Panc1 (cell line): ENCODE results near the gene DNM3. TPM values are rescaled to one million over a fixed set of nuclear protein-coding genes. Genes with fewer than 3 reads are reported as not detected.
"Not testable (repeated sequence)": the region's sequence is repeated elsewhere in the genome, so short reads cannot be mapped to it uniquely, and the experiment has no call there.

ENCODE experiments used
- ATAC-seq: fragments of 200-7000 bp; cut with Tn5 transposase; 2 replicates; pipeline ENCODE4 v1.9.1; 2020; ENCODE audit warnings: mild to moderate bottlenecking, moderate library complexity
- BruUV-seq: library from RNA; stranded (reverse); fragments of 400-500 nt; replicated peaks from 2 replicates; lab custom pipeline; 2021; lab: Mats Ljungman, UMichigan
- CTCF ChIA-PET: fragments of 300-600 bp; sonication (Branson Sonifier 250); formaldehyde crosslinking; loops from one replicate; lab custom pipeline; 2022; ENCODE audit warnings: antibody characterized with exemption; lab: Charles Lee
- POLR2A ChIA-PET: fragments of 300-600 bp; sonication (Branson Sonifier 250); formaldehyde crosslinking; loops from one replicate; lab custom pipeline; 2022; ENCODE audit warnings: antibody characterized with exemption; lab: Charles Lee
- DNase-seq: peaks from one replicate; pipeline ENCODE4 v3.0.0-alpha.2; 2010; ENCODE audit warnings: low read depth, low spot score
- H3K27ac ChIP-seq: 2 replicates; pipeline ENCODE4 v1.5.1; 2011; ENCODE audit warnings: mild to moderate bottlenecking, low read length, inconsistent platforms
- H3K27me3 ChIP-seq: fragments of 200-500 bp; sonication (Bioruptor generic); 2 replicates; pipeline ENCODE4 v1.6.0; 2014; ENCODE audit warnings: low read length, inconsistent platforms; ENCODE audit not compliant: control insufficient read depth, insufficient read depth
- H3K36me3 ChIP-seq: fragments of 200-500 bp; sonication (Bioruptor generic); 2 replicates; pipeline ENCODE4 v1.5.1; 2014; ENCODE audit warnings: inconsistent platforms, mild to moderate bottlenecking, low read length, moderate library complexity; ENCODE audit not compliant: control insufficient read depth, insufficient read depth
- H3K4me1 ChIP-seq: 2 replicates; pipeline ENCODE4 v1.5.1; 2011; ENCODE audit warnings: inconsistent platforms, mild to moderate bottlenecking, low read length, moderate library complexity; ENCODE audit not compliant: control insufficient read depth, insufficient read depth
- H3K4me3 ChIP-seq, 2 experiments: 2 replicates each; pipeline ENCODE4 v1.5.1; 2011 to 2012; ENCODE audit warnings: low read depth in 2 of 2, low read length in 2 of 2, mild to moderate bottlenecking in 2 of 2, inconsistent platforms in 1 of 2, moderate library complexity in 1 of 2
- H3K9me3 ChIP-seq: fragments of 200-500 bp; sonication (Bioruptor generic); 2 replicates; pipeline ENCODE4 v1.5.1; 2014; ENCODE audit warnings: low read depth, mild to moderate bottlenecking, inconsistent platforms, low read length, moderate library complexity; ENCODE audit not compliant: control insufficient read depth, insufficient read depth
- POLR2AphosphoS5 ChIP-seq: IDR thresholded peaks from 2 replicates; pipeline ENCODE4 v1.6.1; 2012; ENCODE audit warnings: mild to moderate bottlenecking, low read depth, low read length, moderate library complexity
- SIN3A ChIP-seq: IDR thresholded peaks from 2 replicates; pipeline ENCODE4 v1.6.1; 2012; ENCODE audit warnings: low read depth, mild to moderate bottlenecking, low read length, moderate library complexity, borderline replicate concordance; ENCODE audit not compliant: insufficient read depth
- TCF7L2 ChIP-seq: IDR thresholded peaks from 2 replicates; pipeline ENCODE4 v1.6.1; 2011; ENCODE audit warnings: mild to moderate bottlenecking, low read depth, low read length, inconsistent platforms
- in situ Hi-C: cut with HindIII; loops from 2 replicates; pipeline ENCODE4 v1.10.0; 2016; ENCODE audit warnings: low sequenced_read_pairs, low pct_unique_long_range_greater_than_20kb
- intact Hi-C: fragments of 100-400 bp; cut with micrococcal nuclease; formaldehyde crosslinking; loops from one replicate; pipeline ENCODE4 v1.10.0; 2022; ENCODE audit not compliant: unreplicated experiment
- total RNA-seq: library from RNA; stranded (reverse); gene quantifications from one replicate; pipeline ENCODE4 v1.2.1, GENCODE V29; 2021; ENCODE audit not compliant: unreplicated experiment
- TF ChIP-seq, protein P1 (sequence below), 2 experiments: IDR thresholded peaks; 2 replicates each; pipeline ENCODE4 v1.6.1; 2011 to 2012; ENCODE audit warnings: low read depth in 2 of 2, control low read depth in 1 of 2, low read length in 1 of 2, mild to moderate bottlenecking in 1 of 2, moderate library complexity in 1 of 2; ENCODE audit not compliant: insufficient read depth in 1 of 2
- TF ChIP-seq, protein P2 (sequence below): fragments of 450-650 bp; IDR thresholded peaks from 2 replicates; pipeline ENCODE4 v1.5.1; 2017; ENCODE audit warnings: mild to moderate bottlenecking

Gene DNM3
- total RNA-seq, 1 experiment from 2014 or later = 0.46 TPM

DNA sequence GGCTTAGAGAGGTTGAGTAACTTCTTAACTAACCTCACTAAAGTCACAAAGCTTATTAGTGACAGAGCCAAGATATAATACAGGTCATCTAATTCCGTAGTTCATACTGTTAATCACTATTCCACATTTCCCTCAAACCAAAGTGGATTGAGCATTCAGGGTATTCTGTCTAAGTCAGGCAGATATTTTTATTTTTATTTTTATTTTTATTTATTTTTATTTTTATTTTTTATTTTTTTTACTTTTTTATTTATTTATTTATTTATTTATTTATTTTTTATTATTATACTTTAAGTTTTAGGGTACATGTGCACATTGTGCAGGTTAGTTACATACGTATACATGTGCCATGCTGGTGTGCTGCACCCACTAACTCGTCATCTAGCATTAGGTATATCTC lies 530.3 kb downstream of the DNM3 start:
- CTCF ChIA-PET, intact Hi-C loops, H3K36me3 ChIP-seq, DNase-seq, ATAC-seq, in situ Hi-C loops, H3K4me3 ChIP-seq, H3K27me3 ChIP-seq, H3K4me1 ChIP-seq, BruUV-seq, POLR2A ChIA-PET: not testable (repeated sequence)
- peak overlapping the region; percentile 20; the same call in 1 of the 2 replicates for H3K27ac ChIP-seq
- H3K9me3 ChIP-seq = peaks cover 18% of the 10 kb centered on the region; the same call in 1 of the 2 replicates

DNA sequence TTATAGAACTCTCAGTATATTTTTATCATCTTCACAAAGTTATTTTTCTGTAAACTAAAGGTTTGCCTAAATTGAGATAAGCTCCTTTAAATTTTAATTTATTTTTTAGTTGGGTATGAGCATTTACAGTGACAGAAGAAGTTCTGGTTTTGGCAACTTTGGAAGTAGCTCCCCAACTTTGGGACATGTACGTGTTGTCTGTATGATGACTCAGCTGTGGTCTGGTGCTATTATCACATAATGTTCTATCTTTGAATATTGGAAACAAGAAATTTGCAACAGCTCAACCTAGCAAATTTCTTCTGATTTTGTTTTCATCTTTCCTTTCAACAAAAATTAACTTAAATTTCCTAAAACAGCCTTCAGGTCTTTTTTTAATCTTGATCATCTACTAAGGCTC lies 532.6 kb downstream of the DNM3 start:
- no peaks in the 10 kb centered on the region for H3K4me1 ChIP-seq
- no peaks in the 10 kb centered on the region for H3K36me3 ChIP-seq
- no peaks in the 10 kb centered on the region; the same call in 1 of the 2 replicates for H3K9me3 ChIP-seq
- in situ Hi-C loops = no loop called here
- intact Hi-C loops = no loop called here
- CTCF ChIA-PET = no interaction called here
- POLR2A ChIA-PET = interaction anchor here (0.6 kb wide), 1 partner anchor 14 kb away, joined by 3 read pairs; no protein-coding TSS in a partner anchor
- no peak overlapping the region for H3K4me3 ChIP-seq
- H3K27me3 ChIP-seq = no peaks in the 10 kb centered on the region
- no TSS peak for BruUV-seq
- TF ChIP-seq, protein P1, sequence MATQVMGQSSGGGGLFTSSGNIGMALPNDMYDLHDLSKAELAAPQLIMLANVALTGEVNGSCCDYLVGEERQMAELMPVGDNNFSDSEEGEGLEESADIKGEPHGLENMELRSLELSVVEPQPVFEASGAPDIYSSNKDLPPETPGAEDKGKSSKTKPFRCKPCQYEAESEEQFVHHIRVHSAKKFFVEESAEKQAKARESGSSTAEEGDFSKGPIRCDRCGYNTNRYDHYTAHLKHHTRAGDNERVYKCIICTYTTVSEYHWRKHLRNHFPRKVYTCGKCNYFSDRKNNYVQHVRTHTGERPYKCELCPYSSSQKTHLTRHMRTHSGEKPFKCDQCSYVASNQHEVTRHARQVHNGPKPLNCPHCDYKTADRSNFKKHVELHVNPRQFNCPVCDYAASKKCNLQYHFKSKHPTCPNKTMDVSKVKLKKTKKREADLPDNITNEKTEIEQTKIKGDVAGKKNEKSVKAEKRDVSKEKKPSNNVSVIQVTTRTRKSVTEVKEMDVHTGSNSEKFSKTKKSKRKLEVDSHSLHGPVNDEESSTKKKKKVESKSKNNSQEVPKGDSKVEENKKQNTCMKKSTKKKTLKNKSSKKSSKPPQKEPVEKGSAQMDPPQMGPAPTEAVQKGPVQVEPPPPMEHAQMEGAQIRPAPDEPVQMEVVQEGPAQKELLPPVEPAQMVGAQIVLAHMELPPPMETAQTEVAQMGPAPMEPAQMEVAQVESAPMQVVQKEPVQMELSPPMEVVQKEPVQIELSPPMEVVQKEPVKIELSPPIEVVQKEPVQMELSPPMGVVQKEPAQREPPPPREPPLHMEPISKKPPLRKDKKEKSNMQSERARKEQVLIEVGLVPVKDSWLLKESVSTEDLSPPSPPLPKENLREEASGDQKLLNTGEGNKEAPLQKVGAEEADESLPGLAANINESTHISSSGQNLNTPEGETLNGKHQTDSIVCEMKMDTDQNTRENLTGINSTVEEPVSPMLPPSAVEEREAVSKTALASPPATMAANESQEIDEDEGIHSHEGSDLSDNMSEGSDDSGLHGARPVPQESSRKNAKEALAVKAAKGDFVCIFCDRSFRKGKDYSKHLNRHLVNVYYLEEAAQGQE (IDR thresholded peaks at IDR 0.05; ENCODE audit: insufficient read depth in 1 of 2, low read depth in 2 of 2, low read length in 1 of 2) = no peak
- TF ChIP-seq TCF7L2 (no peak), POLR2AphosphoS5 (no peak)
- peak overlapping the region; percentile 64; the same call in 1 of the 2 replicates for H3K27ac ChIP-seq
- ATAC-seq = no peak
- no peak for DNase-seq

DNA sequence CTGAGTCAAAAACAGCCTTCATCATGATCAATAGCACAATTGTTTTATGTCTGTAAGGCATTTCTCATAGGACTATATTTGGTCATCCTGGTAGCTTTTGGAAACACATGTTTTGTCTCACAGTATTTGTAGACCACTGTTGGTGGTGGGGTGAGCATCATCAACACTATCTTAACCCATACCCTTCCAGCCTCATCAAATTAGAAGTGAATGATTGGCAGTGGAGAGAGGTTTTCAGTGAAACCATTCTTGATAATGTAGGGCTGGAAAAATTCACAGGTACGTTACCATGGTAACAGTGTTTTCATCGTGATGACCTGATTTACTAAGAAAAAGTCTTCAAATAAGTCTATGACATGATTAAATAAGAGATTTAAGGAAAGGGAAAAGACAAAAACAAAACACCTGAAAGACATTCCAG lies 533.9 kb downstream of the DNM3 start:
- ChIA-PET POLR2A (interaction anchor here (0.5 kb wide), 1 partner anchor 33 kb away, joined by 4 read pairs; no protein-coding TSS in a partner anchor), CTCF (no interaction called here)
- Histone ChIP-seq H3K27me3 (no peaks in the 10 kb centered on the region), H3K27ac (peak overlapping the region; percentile 59; the same call in 1 of the 2 replicates), H3K9me3 (no peaks in the 10 kb centered on the region), H3K4me1 (peaks cover 2% of the 10 kb centered on the region; the same call in 1 of the 2 replicates), H3K4me3 (no peak overlapping the region), H3K36me3 (no peaks in the 10 kb centered on the region)
- in situ Hi-C loops (no loop called here), intact Hi-C loops (no loop called here)
- DNase-seq (no peak), ATAC-seq (no peak)
- BruUV-seq = no TSS peak
- TF ChIP-seq, protein P1 (IDR thresholded peaks at IDR 0.05; ENCODE audit: insufficient read depth in 1 of 2, low read depth in 2 of 2, low read length in 1 of 2) = no peak
- TF ChIP-seq SIN3A = no peak
- no peak for TF ChIP-seq POLR2AphosphoS5
- TF ChIP-seq TCF7L2 = no peak
- TF ChIP-seq, protein P2, sequence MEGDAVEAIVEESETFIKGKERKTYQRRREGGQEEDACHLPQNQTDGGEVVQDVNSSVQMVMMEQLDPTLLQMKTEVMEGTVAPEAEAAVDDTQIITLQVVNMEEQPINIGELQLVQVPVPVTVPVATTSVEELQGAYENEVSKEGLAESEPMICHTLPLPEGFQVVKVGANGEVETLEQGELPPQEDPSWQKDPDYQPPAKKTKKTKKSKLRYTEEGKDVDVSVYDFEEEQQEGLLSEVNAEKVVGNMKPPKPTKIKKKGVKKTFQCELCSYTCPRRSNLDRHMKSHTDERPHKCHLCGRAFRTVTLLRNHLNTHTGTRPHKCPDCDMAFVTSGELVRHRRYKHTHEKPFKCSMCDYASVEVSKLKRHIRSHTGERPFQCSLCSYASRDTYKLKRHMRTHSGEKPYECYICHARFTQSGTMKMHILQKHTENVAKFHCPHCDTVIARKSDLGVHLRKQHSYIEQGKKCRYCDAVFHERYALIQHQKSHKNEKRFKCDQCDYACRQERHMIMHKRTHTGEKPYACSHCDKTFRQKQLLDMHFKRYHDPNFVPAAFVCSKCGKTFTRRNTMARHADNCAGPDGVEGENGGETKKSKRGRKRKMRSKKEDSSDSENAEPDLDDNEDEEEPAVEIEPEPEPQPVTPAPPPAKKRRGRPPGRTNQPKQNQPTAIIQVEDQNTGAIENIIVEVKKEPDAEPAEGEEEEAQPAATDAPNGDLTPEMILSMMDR = no peak
